ENCODE data around the gene DHRS4.
"Not testable (repeated sequence)": the region's sequence is repeated elsewhere in the genome, so short reads cannot be mapped to it uniquely, and the experiment has no call there.

DNA sequence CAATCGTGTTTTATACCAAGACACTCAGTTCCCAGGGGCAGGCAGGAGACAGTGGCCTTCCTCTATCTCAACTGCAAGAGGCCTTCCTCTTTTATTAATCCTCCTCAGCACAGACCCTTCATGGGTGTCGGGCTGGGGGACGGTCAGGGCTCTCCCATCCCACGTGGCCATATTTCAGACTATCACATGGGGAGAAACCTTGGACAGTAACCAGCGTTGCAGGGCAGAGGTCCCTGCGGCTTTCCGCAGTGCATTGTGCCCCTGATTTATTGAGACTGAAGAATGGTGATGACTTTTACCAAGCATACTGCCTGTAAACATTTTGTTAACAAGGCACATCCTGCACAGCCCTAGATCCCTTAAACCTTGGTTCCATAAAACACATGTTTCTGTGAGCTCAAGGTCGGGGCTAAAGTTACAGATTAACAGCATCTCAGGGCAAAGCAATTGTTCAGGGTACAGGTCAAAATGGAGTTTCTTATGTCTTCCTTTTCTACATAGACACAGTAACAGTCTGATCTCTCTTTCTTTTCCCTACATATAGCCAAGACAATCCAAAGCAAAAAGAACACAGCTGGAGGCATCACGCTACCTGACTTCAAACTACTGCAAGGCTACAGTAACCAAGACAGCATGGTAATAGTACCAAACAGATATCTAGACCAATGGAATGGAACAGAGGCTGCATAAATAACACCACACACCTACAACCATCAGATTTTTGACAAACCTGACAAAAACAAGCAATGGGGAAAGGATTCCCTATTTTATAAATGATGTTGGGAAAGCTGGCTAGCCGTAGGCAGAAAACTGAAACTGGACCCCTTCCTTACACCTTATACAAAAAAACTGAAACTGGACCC lies 28.6 kb downstream of the DHRS4 start:
- TF ChIP-seq, protein P1, sequence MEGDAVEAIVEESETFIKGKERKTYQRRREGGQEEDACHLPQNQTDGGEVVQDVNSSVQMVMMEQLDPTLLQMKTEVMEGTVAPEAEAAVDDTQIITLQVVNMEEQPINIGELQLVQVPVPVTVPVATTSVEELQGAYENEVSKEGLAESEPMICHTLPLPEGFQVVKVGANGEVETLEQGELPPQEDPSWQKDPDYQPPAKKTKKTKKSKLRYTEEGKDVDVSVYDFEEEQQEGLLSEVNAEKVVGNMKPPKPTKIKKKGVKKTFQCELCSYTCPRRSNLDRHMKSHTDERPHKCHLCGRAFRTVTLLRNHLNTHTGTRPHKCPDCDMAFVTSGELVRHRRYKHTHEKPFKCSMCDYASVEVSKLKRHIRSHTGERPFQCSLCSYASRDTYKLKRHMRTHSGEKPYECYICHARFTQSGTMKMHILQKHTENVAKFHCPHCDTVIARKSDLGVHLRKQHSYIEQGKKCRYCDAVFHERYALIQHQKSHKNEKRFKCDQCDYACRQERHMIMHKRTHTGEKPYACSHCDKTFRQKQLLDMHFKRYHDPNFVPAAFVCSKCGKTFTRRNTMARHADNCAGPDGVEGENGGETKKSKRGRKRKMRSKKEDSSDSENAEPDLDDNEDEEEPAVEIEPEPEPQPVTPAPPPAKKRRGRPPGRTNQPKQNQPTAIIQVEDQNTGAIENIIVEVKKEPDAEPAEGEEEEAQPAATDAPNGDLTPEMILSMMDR (IDR thresholded peaks at IDR 0.05; ENCODE audit: insufficient read depth, low read length, poor library complexity, severe bottlenecking): not testable (repeated sequence)
- not testable (repeated sequence) for TF ChIP-seq EZH2phosphoT487 (conservative IDR thresholded peaks at IDR 0.05; ENCODE audit: low read length)

Measured in SU-DHL-6 (cell line).